Gastroesophageal sphincter (tissue), 4 donors: ENCODE measurements around the gene CORO6. TPM values are rescaled to one million over a fixed set of nuclear protein-coding genes. Genes with fewer than 3 reads are reported as not detected.

ENCODE experiments used
- ATAC-seq: fragments of 150-250 bp; one replicate; pipeline ENCODE4 v1.9.1; 2016; ENCODE audit warnings: mild to moderate bottlenecking, moderate library complexity
- H3K27ac ChIP-seq, 4 donors: fragments of 200-600 bp; sonication (generic) in 3 of 4; 1 replicate in 3 of 4; 2 replicates in 1 of 4; pipeline ENCODE4 v1.5.1; 2016 to 2019
- H3K27me3 ChIP-seq: fragments of 200-600 bp; sonication (generic); one replicate; pipeline ENCODE4 v1.5.1; 2019
- H3K36me3 ChIP-seq, 2 donors: fragments of 200-600 bp; sonication (generic); one replicate each; pipeline ENCODE4 v1.5.1; 2019; ENCODE audit warnings: control low read depth in 1 of 2
- H3K4me1 ChIP-seq, 3 donors: fragments of 200-600 bp; sonication (generic); 1 replicate in 2 of 3; 2 replicates in 1 of 3; pipeline ENCODE4 v1.5.1; 2016 to 2019; ENCODE audit warnings: control low read depth in 2 of 3
- H3K4me3 ChIP-seq, 2 donors: fragments of 200-600 bp; sonication (generic); one replicate each; pipeline ENCODE4 v1.5.1; 2019; ENCODE audit warnings: mild to moderate bottlenecking in 1 of 2, moderate library complexity in 1 of 2
- H3K9me3 ChIP-seq, 3 donors: fragments of 200-600 bp; sonication (generic); one replicate each; pipeline ENCODE4 v1.5.1; 2017 to 2019; ENCODE audit warnings: control low read depth in 2 of 3
- CTCF ChIP-seq, 4 experiments: fragments of 200-600 bp in 2 of 4; fragments of 450-650 bp in 2 of 4; sonication (generic) in 1 of 4; IDR thresholded peaks; one replicate each; pipeline ENCODE4 v1.5.1; 2017 to 2019; ENCODE audit warnings: antibody characterized with exemption in 4 of 4, mild to moderate bottlenecking in 2 of 4, moderate library complexity in 2 of 4
- EP300 ChIP-seq: sonication (generic); formaldehyde crosslinking; IDR thresholded peaks from one replicate; pipeline ENCODE4 v1.6.1; 2017; ENCODE audit warnings: antibody characterized with exemption, mild to moderate bottlenecking
- POLR2A ChIP-seq, 2 donors: fragments of 450-650 bp; IDR thresholded peaks; one replicate each; pipeline ENCODE4 v1.6.1; 2017; ENCODE audit warnings: antibody characterized with exemption in 2 of 2, mild to moderate bottlenecking in 2 of 2, moderate library complexity in 1 of 2
- POLR2AphosphoS5 ChIP-seq: sonication (generic); formaldehyde crosslinking; IDR thresholded peaks from one replicate; pipeline ENCODE4 v1.6.1; 2017; ENCODE audit warnings: antibody characterized with exemption
- WGBS, 2 donors: methylation state at CpG; one replicate each; pipeline ENCODE4 v1.1.5; 2018; ENCODE audit warnings: low coverage in 1 of 2; 5-methylcytosine and 5-hydroxymethylcytosine counted together
- total RNA-seq, 4 donors: library from RNA; depleted of rRNA; stranded (reverse); fragments of >200 nt; gene quantifications; one replicate each; pipeline ENCODE4 v1.1.0, GENCODE V29; 2016

Gene CORO6
- total RNA-seq, 4 donors from 2014 or later = 18.1 to 138 (median 39.4) TPM

GRCh38 chr17:29574732-29575510 is 47.8 kb downstream of the CORO6 start:
- no peak for ATAC-seq
- H3K27me3 ChIP-seq = no peaks in the 10 kb centered on the region
- H3K9me3 ChIP-seq = no peaks in the 10 kb centered on the region
- no peak overlapping the region for H3K4me3 ChIP-seq
- peaks cover 0 to 53% (median 15%) of the 10 kb centered on the region in 3 donors for H3K4me1 ChIP-seq
- H3K36me3 ChIP-seq = peaks cover 0 to 75% of the 10 kb centered on the region in 2 donors
- WGBS, 2 donors = no CpG with 5 or more reads among the region's 17 CpGs
- no peak overlapping the region for H3K27ac ChIP-seq
- TF ChIP-seq CTCF (IDR thresholded peaks at IDR 0.05) = no peak

- no peaks in the 10 kb centered on the region for H3K9me3 ChIP-seq
- WGBS, 2 donors = 73 to 79% methylated on average over 3 to 8 of the region's 14 CpGs
- peaks cover 0 to 60% (median 19%) of the 10 kb centered on the region in 3 donors for H3K4me1 ChIP-seq
- no peak overlapping the region for H3K27ac ChIP-seq
- no peak for ATAC-seq
- no peak overlapping the region for H3K4me3 ChIP-seq
- no peaks in the 10 kb centered on the region for H3K27me3 ChIP-seq
- H3K36me3 ChIP-seq = peaks cover 0 to 67% of the 10 kb centered on the region in 2 donors
- TF ChIP-seq POLR2AphosphoS5 (no peak), CTCF (IDR thresholded peaks at IDR 0.05) (no peak), EP300 (no peak)
Measured at GRCh38 chr17:29573871-29574731, 48.6 kb downstream of the CORO6 start.

- Histone ChIP-seq H3K4me3 (no peak overlapping the region), H3K27ac (peak overlapping the region in 2 of 4 donors; percentile 53 to 66), H3K4me1 (peaks cover 0 to 64% (median 21%) of the 10 kb centered on the region in 3 donors), H3K36me3 (peaks cover 0 to 61% of the 10 kb centered on the region in 2 donors), H3K9me3 (no peaks in the 10 kb centered on the region), H3K27me3 (no peaks in the 10 kb centered on the region)
- no CpG with 5 or more reads among the region's 6 CpGs for WGBS, 2 donors
- ATAC-seq = no peak
- TF ChIP-seq POLR2A (IDR thresholded peaks at IDR 0.05) (no peak), CTCF (IDR thresholded peaks at IDR 0.05) (no peak), POLR2AphosphoS5 (no peak), EP300 (no peak)
Measured at GRCh38 chr17:29573558-29573869, 49.2 kb downstream of the CORO6 start.

GRCh38 chr17:29572691-29573557 is 49.8 kb downstream of the CORO6 start:
- ATAC-seq = peak; percentile 61
- peaks cover 0 to 55% of the 10 kb centered on the region in 2 donors for H3K36me3 ChIP-seq
- H3K4me3 ChIP-seq = peak overlapping the region; percentile 3 to 51
- no peaks in the 10 kb centered on the region for H3K9me3 ChIP-seq
- no peaks in the 10 kb centered on the region for H3K27me3 ChIP-seq
- peaks cover 0 to 58% (median 21%) of the 10 kb centered on the region in 3 donors for H3K4me1 ChIP-seq
- TF ChIP-seq CTCF (IDR thresholded peaks at IDR 0.05) (peak in 3 of 4 experiments; percentile 84 to 92 (median 88)), POLR2A (IDR thresholded peaks at IDR 0.05) (no peak), POLR2AphosphoS5 (peak; percentile 41), EP300 (no peak)
- H3K27ac ChIP-seq = peak overlapping the region in 3 of 4 donors; percentile 53 to 66 (median 61)
- WGBS, 2 donors = 20 to 50% methylated on average over 2 to 10 of the region's 62 CpGs
